Osteocyte (in vitro differentiated cells): ENCODE data around the gene CCM2. TPM values are rescaled to one million over a fixed set of nuclear protein-coding genes. Genes with fewer than 3 reads are reported as not detected.
"Not testable (repeated sequence)": the region's sequence is repeated elsewhere in the genome, so short reads cannot be mapped to it uniquely, and the experiment has no call there.

ENCODE experiments used
- DNase-seq: peaks from one replicate; pipeline ENCODE4 v3.0.0; 2021; ENCODE audit warnings: mixed read lengths; ENCODE audit not compliant: unreplicated experiment; ENCODE audit errors: extremely low spot score
- H3K27ac Mint-ChIP-seq: one replicate; pipeline ENCODE4 v1.8.0; 2021; ENCODE audit warnings: mild to moderate bottlenecking, mixed read lengths; ENCODE audit not compliant: unreplicated experiment
- H3K27me3 Mint-ChIP-seq: one replicate; pipeline ENCODE4 v1.8.0; 2021; ENCODE audit warnings: mixed read lengths; ENCODE audit not compliant: unreplicated experiment
- H3K36me3 Mint-ChIP-seq: one replicate; pipeline ENCODE4 v1.8.0; 2021; ENCODE audit warnings: mixed read lengths; ENCODE audit not compliant: unreplicated experiment
- H3K4me1 Mint-ChIP-seq: one replicate; pipeline ENCODE4 v1.8.0; 2021; ENCODE audit warnings: mixed read lengths; ENCODE audit not compliant: unreplicated experiment
- H3K4me3 Mint-ChIP-seq: one replicate; pipeline ENCODE4 v1.8.0; 2021; ENCODE audit warnings: mild to moderate bottlenecking, moderate library complexity, mixed read lengths; ENCODE audit not compliant: unreplicated experiment
- H3K9me3 Mint-ChIP-seq: one replicate; pipeline ENCODE4 v1.8.0; 2021; ENCODE audit warnings: mixed read lengths; ENCODE audit not compliant: unreplicated experiment
- CTCF ChIP-seq: fragments of 200-600 bp; sonication (generic); IDR thresholded peaks from 2 replicates; pipeline ENCODE4 v1.5.0; 2021; ENCODE audit warnings: antibody characterized with exemption, mild to moderate bottlenecking, moderate library complexity
- total RNA-seq: library from RNA; stranded (reverse); gene quantifications from 2 replicates; pipeline ENCODE4 v1.2.1, GENCODE V29; 2021

The CCM2 gene
- total RNA-seq, 1 donor from 2014 or later, result 42.3 TPM

DNA sequence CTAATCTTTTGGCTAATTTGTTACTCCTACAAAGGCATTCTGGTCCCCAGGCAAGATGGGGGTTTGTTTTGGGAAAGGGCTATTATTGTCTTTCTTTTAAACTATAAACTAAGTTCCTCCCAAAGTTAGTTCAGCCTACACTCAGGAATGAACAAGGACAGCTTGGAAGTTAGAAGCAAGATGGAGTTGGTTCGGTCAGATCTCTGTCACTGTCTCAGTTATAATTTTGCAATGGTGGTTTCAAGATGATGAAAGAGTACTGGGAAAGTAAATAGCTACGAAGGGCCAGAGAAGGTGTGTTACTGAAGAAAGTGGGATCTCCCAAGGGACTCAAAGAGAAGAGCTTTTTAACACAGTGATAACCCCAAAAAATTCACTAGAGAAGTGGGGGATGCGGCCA lies 10.9 kb upstream of the CCM2 start:
- TF ChIP-seq CTCF, result no peak
- Mint-ChIP-seq H3K27ac (no peak overlapping the region), H3K9me3 (no peaks in the 10 kb centered on the region), H3K4me3 (no peak overlapping the region), H3K4me1 (peaks cover 34% of the 10 kb centered on the region), H3K27me3 (no peaks in the 10 kb centered on the region), H3K36me3 (peaks cover 9% of the 10 kb centered on the region)
- no peak for DNase-seq

- Mint-ChIP-seq H3K9me3 (no peaks in the 10 kb centered on the region), H3K4me3 (no peak overlapping the region), H3K4me1 (peaks cover 22% of the 10 kb centered on the region), H3K27ac (no peak overlapping the region), H3K27me3 (no peaks in the 10 kb centered on the region), H3K36me3 (no peaks in the 10 kb centered on the region)
- DNase-seq, result no peak
- no peak for TF ChIP-seq CTCF
Observed at GRCh38 chr7:44990109-44991023, 9.6 kb upstream of the CCM2 start.

DNA sequence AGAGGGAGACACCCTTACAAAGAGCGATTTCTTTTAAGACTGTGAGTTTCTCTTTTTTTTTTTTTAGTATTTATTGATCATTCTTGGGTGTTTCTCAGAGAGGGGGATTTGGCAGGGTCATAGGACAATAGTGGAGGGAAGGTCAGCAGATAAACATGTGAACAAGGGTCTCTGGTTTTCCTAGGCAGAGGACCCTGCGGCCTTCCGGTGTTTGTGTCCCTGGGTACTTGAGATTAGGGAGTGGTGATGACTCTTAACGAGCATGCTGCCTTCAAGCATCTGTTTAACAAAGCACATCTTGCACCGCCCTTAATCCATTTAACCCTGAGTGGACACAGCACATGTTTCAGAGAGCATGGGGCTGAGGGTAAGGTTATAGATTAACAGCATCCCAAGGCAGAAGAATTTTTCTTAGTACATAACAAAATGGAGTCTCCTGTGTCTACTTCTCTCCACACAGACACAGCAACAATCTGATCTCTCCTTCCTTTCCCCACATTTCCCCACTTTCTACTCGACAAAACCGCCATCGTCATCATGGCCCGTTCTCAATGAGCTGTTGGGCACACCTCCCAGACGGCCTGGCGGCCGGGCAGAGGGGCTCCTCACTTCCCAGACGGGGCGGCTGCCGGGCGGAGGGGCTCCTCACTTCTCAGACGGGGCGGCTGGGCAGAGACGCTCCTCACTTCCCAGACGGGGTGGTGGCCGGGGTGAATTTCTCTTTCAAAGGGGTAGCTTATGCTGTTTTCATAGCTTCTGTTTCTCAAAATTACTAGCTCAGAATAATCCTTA lies 7.8 kb upstream of the CCM2 start:
- H3K36me3 Mint-ChIP-seq, H3K4me1 Mint-ChIP-seq, DNase-seq, H3K27ac Mint-ChIP-seq, H3K9me3 Mint-ChIP-seq, H3K4me3 Mint-ChIP-seq, H3K27me3 Mint-ChIP-seq: not testable (repeated sequence)

- no peaks in the 10 kb centered on the region for H3K9me3 Mint-ChIP-seq
- no peak for DNase-seq
- no peak overlapping the region for H3K4me3 Mint-ChIP-seq
- H3K27ac Mint-ChIP-seq, result no peak overlapping the region
- peaks cover 12% of the 10 kb centered on the region for H3K4me1 Mint-ChIP-seq
- no peaks in the 10 kb centered on the region for H3K27me3 Mint-ChIP-seq
- no peak for TF ChIP-seq CTCF
- no peaks in the 10 kb centered on the region for H3K36me3 Mint-ChIP-seq
Observed at GRCh38 chr7:44994877-44995554, 5.0 kb upstream of the CCM2 start.

DNA sequence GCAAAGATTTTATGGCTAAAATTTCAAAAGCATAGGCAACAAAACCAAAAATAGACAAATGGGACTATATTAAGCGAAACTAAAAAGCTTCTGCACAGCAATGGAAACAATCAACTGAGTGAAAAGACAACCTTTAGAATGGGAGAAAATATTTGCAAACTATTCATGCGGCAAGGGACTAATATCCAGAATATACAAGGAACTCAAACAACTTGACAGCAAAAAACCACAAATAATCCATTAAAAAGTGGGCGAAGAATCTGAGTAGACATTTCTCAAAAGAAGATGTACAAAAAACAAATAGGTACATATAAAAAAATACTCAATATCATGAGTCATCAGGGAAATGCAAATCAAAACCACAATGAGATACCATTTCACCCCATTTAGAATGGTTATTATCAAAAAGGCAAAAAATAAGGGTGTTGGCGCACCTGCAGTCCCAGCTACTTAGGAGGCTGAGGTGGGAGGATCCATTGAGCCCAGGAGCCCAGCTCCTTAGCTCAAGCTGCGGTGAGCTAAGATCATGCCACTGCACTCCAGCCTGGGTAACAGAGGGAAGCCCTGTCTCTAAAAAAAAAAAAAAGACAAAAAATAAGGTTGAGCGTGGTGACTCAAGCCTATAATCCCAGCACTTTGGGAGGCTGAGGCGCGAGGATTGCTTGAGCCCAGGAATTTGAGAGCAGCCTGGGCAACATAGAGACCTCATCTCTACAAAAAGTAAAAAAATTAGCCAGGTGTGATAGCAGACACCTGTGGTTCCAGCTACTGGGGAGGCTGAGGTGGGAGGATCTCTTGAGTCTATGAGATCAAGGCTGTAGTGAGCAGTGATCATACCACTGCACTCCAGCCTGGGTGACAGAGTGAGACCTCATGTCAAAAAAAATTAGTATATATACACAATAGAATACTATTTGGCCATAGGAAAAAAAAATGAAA lies 4.2 kb upstream of the CCM2 start:
- H3K4me3 Mint-ChIP-seq, result no peak overlapping the region
- DNase-seq, result no peak
- no peaks in the 10 kb centered on the region for H3K27me3 Mint-ChIP-seq
- no peaks in the 10 kb centered on the region for H3K9me3 Mint-ChIP-seq
- H3K36me3 Mint-ChIP-seq, result no peaks in the 10 kb centered on the region
- peaks cover 8% of the 10 kb centered on the region for H3K4me1 Mint-ChIP-seq
- TF ChIP-seq CTCF, result no peak
- no peak overlapping the region for H3K27ac Mint-ChIP-seq
